GM12878 (cell line): ENCODE results near the gene BEST2. TPM values are rescaled to one million over a fixed set of nuclear protein-coding genes. Genes with fewer than 3 reads are reported as not detected.
A peak's percentile ranks its signal among the peaks of the same experiment; 100 is the strongest.

Experiments used
- BHLHE40 ChIP-seq, 2 experiments: fragments of 450-650 bp in 1 of 2; IDR thresholded peaks; 2 replicates each; pipeline ENCODE4 v1.6.1; 2011 to 2017; ENCODE audit warnings: low read depth in 2 of 2, borderline replicate concordance in 1 of 2, improper control_type of control experiment in 1 of 2, low read length in 1 of 2, mild to moderate bottlenecking in 1 of 2
- CHD1 ChIP-seq: IDR thresholded peaks from 2 replicates; pipeline ENCODE4 v1.6.1; 2012; ENCODE audit warnings: low read depth, low read length, improper control_type of control experiment
- DPF2 ChIP-seq: fragments of 450-650 bp; IDR thresholded peaks from 2 replicates; pipeline ENCODE4 v1.6.1; 2017; ENCODE audit warnings: mild to moderate bottlenecking
- EED ChIP-seq: sonication (generic); IDR thresholded peaks from 2 replicates; pipeline ENCODE4 v1.6.1; 2016; ENCODE audit warnings: antibody characterized with exemption, low read depth
- IRF3 ChIP-seq: fragments of 450-650 bp; IDR thresholded peaks from 2 replicates; pipeline ENCODE4 v1.6.1; 2014; ENCODE audit warnings: mild to moderate bottlenecking
- MEF2A ChIP-seq: IDR thresholded peaks from 2 replicates; pipeline ENCODE4 v1.6.1; 2011; ENCODE audit warnings: low read depth, mild to moderate bottlenecking, low read length, moderate library complexity; ENCODE audit not compliant: insufficient read depth
- MTA2 ChIP-seq: fragments of 450-650 bp; IDR thresholded peaks from 2 replicates; pipeline ENCODE4 v1.6.1; 2016; ENCODE audit warnings: low read depth, mild to moderate bottlenecking, moderate library complexity
- NBN ChIP-seq: fragments of 450-650 bp; IDR thresholded peaks from 2 replicates; pipeline ENCODE4 v1.6.1; 2016
- POLR2AphosphoS5 ChIP-seq: IDR thresholded peaks from 2 replicates; pipeline ENCODE4 v1.6.1; 2011; ENCODE audit warnings: mild to moderate bottlenecking, low read length, inconsistent platforms
- RELB ChIP-seq: fragments of 450-650 bp; IDR thresholded peaks from 2 replicates; pipeline ENCODE4 v1.6.1; 2017; ENCODE audit warnings: low read depth, mild to moderate bottlenecking, moderate library complexity
- SIX5 ChIP-seq: IDR thresholded peaks from 2 replicates; pipeline ENCODE4 v1.6.1; 2011; ENCODE audit warnings: mild to moderate bottlenecking, low read depth, low read length, moderate library complexity; ENCODE audit not compliant: severe bottlenecking
- SMAD1 ChIP-seq: fragments of 450-650 bp; IDR thresholded peaks from 2 replicates; pipeline ENCODE4 v1.6.1; 2018; ENCODE audit warnings: mild to moderate bottlenecking, low read depth; ENCODE audit not compliant: partially characterized antibody
- SMARCA5 ChIP-seq: fragments of 450-650 bp; IDR thresholded peaks from 2 replicates; pipeline ENCODE4 v1.6.1; 2017; ENCODE audit warnings: mild to moderate bottlenecking
- polyA plus RNA-seq, 11 experiments: library from polyadenylated mRNA; depleted of rRNA in 4 of 11; unstranded in 6 of 11; stranded (reverse) in 5 of 11; fragments of >200 nt; fragmentation: Nextera tagmentation in 4 of 11; fragmentation: Illumina TruSeq in 1 of 11; extraction: Ambion mirVana in 4 of 11; extraction: Trizol in 1 of 11; gene quantifications; 1 replicate in 1 of 11; 2 replicates in 10 of 11; pipeline versions ENCODE4 v1.2.1 to v1.2.3, GENCODE V29; 2011 to 2016; ENCODE audit warnings: inconsistent platforms in 2 of 11, missing spikeins in 2 of 11, low read depth in 1 of 11
- total RNA-seq, 4 experiments: library from RNA; depleted of rRNA in 3 of 4; stranded (reverse); fragments of >200 nt in 3 of 4; fragmentation: Illumina TruSeq in 1 of 4; extraction: Trizol in 1 of 4; gene quantifications; 2 replicates each; pipeline versions ENCODE4 v1.2.1 to v1.2.3, GENCODE V29; 2013 to 2021
- TF ChIP-seq, protein P1 (sequence below): fragments of 450-650 bp; IDR thresholded peaks from 2 replicates; pipeline ENCODE4 v1.6.1; 2017; ENCODE audit warnings: mild to moderate bottlenecking, low read depth, inconsistent platforms; ENCODE audit not compliant: poor library complexity, severe bottlenecking
- TF ChIP-seq, protein P2 (sequence below): fragments of 450-650 bp; IDR thresholded peaks from 2 replicates; pipeline ENCODE4 v1.6.1; 2016; ENCODE audit warnings: mild to moderate bottlenecking, moderate library complexity, borderline replicate concordance
- TF ChIP-seq, protein P3 (sequence below): fragments of 450-650 bp; IDR thresholded peaks from 2 replicates; pipeline ENCODE4 v1.6.1; 2018; ENCODE audit warnings: mild to moderate bottlenecking, low read depth, moderate library complexity; ENCODE audit not compliant: partially characterized antibody

Gene BEST2
- total and polyA plus RNA-seq, 10 of the 15 experiments (the other 5 are each of a cell fraction or from before 2014, with no cell fraction given) = not detected

DNA sequence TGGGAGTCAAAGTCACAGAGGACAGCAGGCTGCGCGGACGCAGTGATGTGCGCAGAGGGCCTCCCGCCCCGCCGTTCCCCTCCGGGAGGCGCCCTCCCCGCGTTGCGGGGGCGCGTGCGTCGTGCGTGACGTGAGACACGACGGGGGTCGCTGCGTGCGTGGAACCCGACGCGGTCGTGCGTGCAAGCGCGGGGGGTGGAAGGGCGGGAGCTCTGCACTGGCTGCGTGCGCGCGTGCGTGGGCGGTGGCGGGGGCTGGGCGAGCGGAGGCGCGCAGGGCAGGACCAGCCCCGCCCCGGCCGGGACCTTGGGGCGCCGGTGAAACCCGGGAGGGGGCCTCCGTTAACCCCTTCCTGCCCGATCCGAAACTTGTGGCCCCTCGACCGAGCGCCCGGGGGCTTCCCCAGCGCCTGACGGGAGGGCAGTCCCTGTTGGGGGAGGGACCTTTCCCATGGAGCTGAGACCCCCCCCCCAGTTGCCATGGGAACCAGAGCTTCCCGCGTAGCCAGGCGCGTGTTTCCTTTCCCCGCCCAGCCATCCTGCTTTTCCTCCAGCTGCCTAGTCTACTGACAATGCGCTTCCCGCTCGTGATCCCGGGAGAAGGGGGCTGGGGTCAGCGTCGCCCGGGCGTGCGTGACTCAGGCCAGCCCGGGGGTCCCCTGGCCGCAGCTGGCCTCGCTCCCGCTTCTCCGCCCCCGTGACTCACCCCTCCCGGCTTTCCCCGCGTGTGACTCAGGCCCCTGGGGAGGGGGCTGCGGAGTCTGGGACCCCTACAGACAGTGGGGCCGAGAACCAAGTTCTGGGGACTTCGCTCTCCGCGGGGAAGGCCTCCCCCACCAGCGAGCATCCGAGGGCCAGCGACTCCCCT, 31.1 kb downstream of the BEST2 start (continued):
- TF ChIP-seq, protein P1, sequence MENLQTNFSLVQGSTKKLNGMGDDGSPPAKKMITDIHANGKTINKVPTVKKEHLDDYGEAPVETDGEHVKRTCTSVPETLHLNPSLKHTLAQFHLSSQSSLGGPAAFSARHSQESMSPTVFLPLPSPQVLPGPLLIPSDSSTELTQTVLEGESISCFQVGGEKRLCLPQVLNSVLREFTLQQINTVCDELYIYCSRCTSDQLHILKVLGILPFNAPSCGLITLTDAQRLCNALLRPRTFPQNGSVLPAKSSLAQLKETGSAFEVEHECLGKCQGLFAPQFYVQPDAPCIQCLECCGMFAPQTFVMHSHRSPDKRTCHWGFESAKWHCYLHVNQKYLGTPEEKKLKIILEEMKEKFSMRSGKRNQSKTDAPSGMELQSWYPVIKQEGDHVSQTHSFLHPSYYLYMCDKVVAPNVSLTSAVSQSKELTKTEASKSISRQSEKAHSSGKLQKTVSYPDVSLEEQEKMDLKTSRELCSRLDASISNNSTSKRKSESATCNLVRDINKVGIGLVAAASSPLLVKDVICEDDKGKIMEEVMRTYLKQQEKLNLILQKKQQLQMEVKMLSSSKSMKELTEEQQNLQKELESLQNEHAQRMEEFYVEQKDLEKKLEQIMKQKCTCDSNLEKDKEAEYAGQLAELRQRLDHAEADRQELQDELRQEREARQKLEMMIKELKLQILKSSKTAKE = no peak
- TF ChIP-seq RELB (peak; percentile 88), SMARCA5 (0 out of 2 replicates have a peak, but pooled peaks have one; percentile 19), SMAD1 (no peak), SIX5 (peak; percentile 9), BHLHE40 (IDR thresholded peaks at IDR 0.05; ENCODE audit: borderline replicate concordance in 1 of 2, low read depth in 2 of 2, low read length in 1 of 2) (peak; percentile 82 to 96), MTA2 (0 out of 2 replicates have a peak, but pooled peaks have one; percentile 39), MEF2A (0 out of 2 replicates have a peak, but pooled peaks have one; percentile 39), IRF3 (peak; percentile 21; the same call in 1 of the 2 replicates), EED (peak; percentile 95), DPF2 (peak; percentile 99), POLR2AphosphoS5 (no peak; the same call in 1 of the 2 replicates), CHD1 (0 out of 2 replicates have a peak, but pooled peaks have one; percentile 70), NBN (peak; percentile 94)
- TF ChIP-seq, protein P2, sequence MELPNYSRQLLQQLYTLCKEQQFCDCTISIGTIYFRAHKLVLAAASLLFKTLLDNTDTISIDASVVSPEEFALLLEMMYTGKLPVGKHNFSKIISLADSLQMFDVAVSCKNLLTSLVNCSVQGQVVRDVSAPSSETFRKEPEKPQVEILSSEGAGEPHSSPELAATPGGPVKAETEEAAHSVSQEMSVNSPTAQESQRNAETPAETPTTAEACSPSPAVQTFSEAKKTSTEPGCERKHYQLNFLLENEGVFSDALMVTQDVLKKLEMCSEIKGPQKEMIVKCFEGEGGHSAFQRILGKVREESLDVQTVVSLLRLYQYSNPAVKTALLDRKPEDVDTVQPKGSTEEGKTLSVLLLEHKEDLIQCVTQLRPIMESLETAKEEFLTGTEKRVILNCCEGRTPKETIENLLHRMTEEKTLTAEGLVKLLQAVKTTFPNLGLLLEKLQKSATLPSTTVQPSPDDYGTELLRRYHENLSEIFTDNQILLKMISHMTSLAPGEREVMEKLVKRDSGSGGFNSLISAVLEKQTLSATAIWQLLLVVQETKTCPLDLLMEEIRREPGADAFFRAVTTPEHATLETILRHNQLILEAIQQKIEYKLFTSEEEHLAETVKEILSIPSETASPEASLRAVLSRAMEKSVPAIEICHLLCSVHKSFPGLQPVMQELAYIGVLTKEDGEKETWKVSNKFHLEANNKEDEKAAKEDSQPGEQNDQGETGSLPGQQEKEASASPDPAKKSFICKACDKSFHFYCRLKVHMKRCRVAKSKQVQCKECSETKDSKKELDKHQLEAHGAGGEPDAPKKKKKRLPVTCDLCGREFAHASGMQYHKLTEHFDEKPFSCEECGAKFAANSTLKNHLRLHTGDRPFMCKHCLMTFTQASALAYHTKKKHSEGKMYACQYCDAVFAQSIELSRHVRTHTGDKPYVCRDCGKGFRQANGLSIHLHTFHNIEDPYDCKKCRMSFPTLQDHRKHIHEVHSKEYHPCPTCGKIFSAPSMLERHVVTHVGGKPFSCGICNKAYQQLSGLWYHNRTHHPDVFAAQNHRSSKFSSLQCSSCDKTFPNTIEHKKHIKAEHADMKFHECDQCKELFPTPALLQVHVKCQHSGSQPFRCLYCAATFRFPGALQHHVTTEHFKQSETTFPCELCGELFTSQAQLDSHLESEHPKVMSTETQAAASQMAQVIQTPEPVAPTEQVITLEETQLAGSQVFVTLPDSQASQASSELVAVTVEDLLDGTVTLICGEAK = peak; percentile 61; the same call in 1 of the 2 replicates
- TF ChIP-seq, protein P3, sequence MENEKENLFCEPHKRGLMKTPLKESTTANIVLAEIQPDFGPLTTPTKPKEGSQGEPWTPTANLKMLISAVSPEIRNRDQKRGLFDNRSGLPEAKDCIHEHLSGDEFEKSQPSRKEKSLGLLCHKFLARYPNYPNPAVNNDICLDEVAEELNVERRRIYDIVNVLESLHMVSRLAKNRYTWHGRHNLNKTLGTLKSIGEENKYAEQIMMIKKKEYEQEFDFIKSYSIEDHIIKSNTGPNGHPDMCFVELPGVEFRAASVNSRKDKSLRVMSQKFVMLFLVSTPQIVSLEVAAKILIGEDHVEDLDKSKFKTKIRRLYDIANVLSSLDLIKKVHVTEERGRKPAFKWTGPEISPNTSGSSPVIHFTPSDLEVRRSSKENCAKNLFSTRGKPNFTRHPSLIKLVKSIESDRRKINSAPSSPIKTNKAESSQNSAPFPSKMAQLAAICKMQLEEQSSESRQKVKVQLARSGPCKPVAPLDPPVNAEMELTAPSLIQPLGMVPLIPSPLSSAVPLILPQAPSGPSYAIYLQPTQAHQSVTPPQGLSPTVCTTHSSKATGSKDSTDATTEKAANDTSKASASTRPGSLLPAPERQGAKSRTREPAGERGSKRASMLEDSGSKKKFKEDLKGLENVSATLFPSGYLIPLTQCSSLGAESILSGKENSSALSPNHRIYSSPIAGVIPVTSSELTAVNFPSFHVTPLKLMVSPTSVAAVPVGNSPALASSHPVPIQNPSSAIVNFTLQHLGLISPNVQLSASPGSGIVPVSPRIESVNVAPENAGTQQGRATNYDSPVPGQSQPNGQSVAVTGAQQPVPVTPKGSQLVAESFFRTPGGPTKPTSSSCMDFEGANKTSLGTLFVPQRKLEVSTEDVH = no peak
